ENCODE results near the gene ITCH.
"Not testable (repeated sequence)": the region's sequence is repeated elsewhere in the genome, so short reads cannot be mapped to it uniquely, and the experiment has no call there.

- not testable (repeated sequence) for TF ChIP-seq POLR2A (IDR thresholded peaks at IDR 0.05); CTCF (IDR thresholded peaks at IDR 0.05); POLR2AphosphoS5 (IDR thresholded peaks at IDR 0.05); EP300 (IDR thresholded peaks at IDR 0.05; ENCODE audit: low read depth)
Observed at GRCh38 chr20:34340726-34341125, 22.3 kb upstream of the ITCH start.

Data from transverse colon (tissue), 4 donors.